NCI-H2107 treated with DMSO at 0.1 percent for 48 hours (cell line): ENCODE results near the gene CRYBG1.

ENCODE experiments used
- DNase-seq: peaks from one replicate; lab custom pipeline; 2025; ENCODE audit not compliant: unreplicated experiment; lab: John Stamatoyannopoulos, UW

Gene CRYBG1

GRCh38 chr6:106421496-106421895, 61.0 kb downstream of the CRYBG1 start:
- no peak for DNase-seq

- DNase-seq, result no peak
Measured at GRCh38 chr6:106422534-106422933, 62.0 kb downstream of the CRYBG1 start.

- no peak for DNase-seq
Measured at GRCh38 chr6:106425382-106425781, 64.9 kb downstream of the CRYBG1 start.

DNA sequence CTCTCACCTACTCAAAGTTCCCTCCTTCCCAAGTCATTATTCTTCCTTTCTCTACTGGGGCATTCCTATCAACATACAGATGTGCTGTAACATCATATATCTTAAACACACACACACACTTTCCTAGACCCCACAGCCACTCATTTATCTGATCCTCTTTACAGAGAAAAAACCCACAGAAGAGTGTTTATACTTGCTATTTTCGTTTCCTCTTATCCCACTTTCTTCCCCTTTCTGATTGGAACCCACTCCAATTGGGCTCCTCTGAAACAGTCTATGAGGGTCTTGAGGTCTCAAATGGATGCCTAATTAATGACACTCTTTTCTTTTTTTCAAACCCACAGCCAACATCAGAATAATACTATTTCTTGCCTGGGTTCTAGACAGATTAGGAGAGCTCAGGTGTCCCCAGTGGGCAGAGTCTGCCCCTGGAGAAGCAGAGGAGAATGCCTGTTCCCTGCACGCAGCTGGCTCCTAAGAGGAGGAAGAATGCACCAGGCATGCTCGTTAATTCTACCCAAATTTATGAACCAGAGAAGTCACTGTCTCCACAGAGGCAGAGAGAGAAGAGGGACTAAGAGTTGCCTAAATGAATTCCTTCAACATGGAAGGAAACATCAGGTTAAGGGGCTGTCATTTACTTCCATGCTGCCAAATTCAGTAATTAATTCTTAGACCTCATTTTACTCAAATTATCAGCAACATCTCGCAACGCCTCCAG, 65.9 kb downstream of the CRYBG1 start:
- DNase-seq, result no peak

GRCh38 chr6:106430466-106430865, 69.9 kb downstream of the CRYBG1 start:
- no peak for DNase-seq

DNA sequence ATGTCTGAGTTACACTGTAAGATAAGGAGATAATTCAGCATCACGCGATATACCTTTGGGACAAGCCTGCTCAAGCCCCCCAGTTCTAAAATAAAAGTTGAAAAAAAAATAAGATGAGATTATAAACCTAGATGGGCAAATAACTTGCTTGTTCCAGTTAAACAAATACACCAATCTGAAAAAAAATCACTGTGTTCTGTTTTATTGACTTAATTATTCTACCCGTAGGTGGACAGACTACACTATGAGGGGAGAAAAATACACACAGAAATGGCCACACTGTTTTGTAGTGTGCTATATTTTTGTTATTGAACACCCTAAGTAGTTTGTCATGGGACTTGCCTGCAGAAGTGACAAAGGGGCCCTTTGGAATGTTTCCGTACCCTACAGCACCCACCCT, 70.9 kb downstream of the CRYBG1 start:
- no peak for DNase-seq

DNA sequence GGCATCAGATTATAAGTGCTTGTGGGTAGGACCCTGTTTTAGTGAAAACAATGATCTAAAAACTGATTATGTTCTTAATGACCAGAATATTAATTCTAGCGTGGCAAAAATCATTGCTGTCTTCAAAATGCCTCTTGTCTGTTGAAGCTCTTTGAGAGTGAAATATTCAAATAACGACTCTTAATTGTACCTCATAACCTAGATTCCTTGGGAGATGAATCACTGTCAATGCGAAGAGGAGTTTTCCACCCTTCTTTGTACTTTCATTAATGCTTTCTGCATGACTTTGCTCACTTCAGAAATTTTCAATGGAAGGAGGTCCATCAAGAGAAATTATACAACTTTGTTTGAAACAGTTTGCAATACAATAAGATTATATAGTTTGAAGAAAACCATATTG, 71.5 kb downstream of the CRYBG1 start:
- no peak for DNase-seq

DNA sequence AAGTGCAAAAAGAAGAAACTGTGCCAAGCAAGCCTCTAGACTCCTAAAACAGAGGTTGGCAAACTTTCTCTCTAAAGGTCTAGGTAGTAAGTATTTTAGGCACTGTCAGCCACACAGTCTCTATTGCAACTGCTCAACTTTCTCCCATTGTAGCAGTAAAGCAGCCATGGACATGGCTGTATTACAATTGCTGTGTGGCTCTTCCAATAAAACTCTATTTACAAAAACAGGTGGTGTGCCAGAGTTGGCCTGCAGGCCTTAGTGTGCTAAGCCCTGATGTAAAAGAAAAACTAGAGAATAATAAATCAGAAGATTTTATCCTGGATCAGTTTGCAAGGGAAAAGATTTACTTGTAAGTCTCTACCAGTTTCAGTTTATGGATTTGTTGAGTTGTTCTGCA, 74.0 kb downstream of the CRYBG1 start:
- no peak for DNase-seq

GRCh38 chr6:106439459-106439858, 78.9 kb downstream of the CRYBG1 start:
- no peak for DNase-seq

- no peak for DNase-seq
Measured at GRCh38 chr6:106440546-106440945, 80.0 kb downstream of the CRYBG1 start.

GRCh38 chr6:106442395-106442794, 81.9 kb downstream of the CRYBG1 start:
- no peak for DNase-seq

DNA sequence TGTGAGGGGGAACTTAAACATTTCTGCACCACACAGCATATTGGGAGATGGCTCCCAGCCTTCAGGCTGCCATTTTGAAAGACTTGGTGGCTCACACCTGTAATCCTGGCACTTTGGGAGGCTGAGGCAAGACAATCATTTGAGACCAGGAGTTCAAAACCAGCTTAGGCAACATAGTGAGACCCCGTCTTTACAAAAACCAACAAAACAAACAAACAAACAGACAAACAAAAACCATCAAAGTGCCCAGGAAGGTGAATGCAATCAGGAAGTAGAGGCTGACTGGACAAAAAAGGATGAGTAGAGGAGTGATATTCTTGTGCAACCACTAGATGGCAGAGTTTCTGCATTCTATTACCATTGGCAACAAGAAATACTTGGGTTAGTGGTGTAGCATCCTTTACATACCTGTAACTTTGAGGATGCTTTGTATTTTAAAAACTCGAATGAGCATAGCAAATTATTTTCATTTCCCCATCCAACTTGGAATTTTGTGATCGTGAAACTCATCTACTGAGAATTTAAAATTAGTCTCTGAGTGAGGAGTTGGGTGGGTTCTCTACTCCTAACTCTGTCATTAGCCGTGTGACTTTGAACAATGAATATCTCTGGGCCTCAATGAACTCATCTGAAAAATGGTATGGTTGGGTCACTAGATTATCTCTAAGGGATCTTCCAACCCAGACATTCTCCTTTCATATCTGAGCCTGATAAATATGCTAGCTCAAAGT, 84.4 kb downstream of the CRYBG1 start:
- peak; percentile 80 for DNase-seq

- DNase-seq, result no peak
Measured at GRCh38 chr6:106445508-106445878, 85.0 kb downstream of the CRYBG1 start.

DNA sequence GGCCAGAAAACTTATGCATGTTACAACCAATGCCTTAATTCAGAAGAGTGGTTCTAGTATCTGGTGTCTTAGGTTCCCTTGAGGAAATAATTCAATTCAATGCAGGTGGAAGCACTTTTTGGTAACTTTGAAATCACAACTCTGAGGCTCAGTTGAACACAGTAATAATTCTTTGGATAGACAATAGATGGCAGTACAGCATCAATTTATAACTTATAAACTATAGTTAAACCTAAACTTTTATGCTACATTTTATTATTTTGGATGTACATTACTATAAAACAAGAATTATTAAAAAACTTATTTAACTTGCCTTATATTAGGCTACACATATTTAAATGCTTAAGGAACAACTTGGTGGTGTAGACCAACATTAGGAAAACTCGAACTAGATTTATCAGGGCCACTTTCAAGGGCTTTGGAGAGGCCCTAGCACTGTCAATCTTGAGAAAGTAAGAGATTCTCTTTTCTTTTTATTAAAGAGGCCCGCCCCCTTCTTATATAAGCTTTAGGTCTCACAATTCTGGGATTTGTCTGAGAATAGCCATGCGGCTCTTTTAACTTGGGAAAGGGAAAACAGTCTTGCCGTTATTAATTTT, 85.9 kb downstream of the CRYBG1 start:
- DNase-seq, result no peak

DNA sequence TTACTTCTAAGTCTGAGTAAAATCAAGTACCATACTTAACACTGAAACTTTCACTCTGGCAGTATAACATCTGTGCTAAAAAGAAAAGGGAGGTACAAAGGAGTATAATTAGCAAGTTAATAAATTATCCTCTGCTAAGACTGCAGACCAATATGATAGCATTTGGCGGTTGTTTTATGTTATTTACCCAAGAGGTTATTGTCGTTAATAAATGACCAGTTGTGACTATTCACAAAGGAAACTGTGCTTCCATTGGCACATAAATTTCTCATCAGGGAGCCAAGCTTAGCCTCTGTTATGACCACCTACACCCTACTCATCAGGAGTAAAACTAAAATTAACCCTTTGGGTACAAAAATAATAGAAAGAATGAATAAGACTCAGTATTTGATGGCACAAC, 86.5 kb downstream of the CRYBG1 start:
- no peak for DNase-seq

DNA sequence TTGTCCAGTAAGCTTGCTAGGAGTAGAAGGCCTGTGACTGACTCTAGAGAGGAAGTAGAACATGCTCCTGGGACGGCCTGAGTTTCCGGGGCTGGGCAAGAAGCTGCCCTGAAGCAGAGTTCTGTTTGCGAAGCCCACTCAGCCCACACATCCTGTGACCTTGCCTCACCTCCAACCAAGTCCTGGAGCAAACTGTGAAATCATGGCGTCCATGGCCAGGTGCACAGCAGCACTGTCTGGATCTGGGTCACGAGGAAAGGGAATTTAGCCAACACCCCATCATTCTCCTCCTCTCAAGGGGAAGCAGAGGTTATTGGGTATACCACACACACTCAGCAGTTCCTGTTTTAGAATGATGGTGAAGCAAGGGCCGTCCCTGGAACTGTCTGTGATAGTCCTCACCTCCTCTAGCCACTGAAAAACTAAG, 87.5 kb downstream of the CRYBG1 start:
- no peak for DNase-seq

DNA sequence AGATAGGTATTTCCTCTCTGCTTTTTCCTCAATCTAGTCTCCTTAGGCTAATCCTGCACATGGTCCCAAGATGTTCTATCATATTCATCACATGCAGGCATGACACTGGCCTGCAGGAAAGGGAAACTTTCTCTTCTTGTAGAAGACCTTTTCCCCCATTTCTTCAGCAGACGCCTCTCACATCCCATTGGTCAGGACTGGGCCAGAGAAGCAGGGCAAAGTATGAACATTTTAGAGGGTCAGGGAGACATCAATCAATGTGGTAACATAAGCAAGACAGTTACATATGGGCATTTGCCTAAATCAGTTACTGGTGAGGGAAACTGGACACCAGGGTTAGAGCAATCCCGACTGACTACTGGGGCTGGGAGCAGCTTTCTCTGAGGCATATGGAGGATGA, 90.1 kb downstream of the CRYBG1 start:
- no peak for DNase-seq

- DNase-seq, result no peak
Measured at GRCh38 chr6:106451439-106451838, 90.9 kb downstream of the CRYBG1 start.

GRCh38 chr6:106452628-106453027, 92.1 kb downstream of the CRYBG1 start:
- no peak for DNase-seq

- no peak for DNase-seq
Measured at GRCh38 chr6:106453756-106454367, 93.3 kb downstream of the CRYBG1 start.

DNA sequence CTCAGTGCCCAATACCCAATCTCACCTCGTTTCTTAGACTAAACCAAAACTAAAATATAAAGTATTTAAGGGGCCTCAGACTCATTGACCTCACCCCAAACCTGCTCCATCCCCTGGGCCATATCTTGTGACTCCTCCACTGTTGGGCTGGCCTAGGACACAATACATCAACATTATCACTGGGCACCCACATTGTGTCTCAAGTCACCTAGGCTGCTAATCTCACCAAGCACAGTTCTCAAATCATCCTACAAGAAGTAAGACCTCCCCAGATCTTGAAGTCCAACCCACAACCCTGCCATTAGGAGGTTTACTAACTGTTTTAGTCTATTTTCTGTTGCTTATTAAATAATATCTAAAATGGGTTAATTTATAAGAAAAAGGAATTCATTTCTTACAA, 96.2 kb downstream of the CRYBG1 start:
- no peak for DNase-seq
